GM18498 (cell line): ENCODE data around the gene ZNF189.

Experiments used
- ATAC-seq: cut with Tn5 transposase; IDR thresholded peaks from one replicate; pipeline ENCODE4 v1.9.1; 2021; ENCODE audit warnings: mild to moderate bottlenecking, moderate library complexity; ENCODE audit not compliant: unreplicated experiment

ZNF189 gene

DNA sequence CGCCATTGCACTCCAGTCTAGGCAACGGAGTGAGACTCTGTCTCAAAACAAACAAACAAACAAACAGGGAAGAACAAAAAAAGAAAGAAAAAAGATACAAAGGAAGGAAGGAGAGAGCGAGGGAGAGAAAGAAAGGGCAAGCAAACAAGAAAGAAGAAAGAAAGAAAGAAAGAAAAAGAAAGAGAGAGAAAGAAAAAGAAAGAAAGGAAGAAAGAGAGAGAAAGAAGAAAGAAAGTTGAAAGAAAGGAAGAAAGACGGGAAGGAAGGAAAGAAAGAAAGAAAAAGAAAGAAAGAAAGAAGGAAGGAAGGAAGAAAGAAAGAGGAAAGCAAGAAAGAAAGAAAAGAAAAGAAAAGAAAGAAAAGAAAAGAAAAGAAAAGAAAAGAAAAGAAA, 50.0 kb downstream of the ZNF189 start:
- no peak for ATAC-seq

DNA sequence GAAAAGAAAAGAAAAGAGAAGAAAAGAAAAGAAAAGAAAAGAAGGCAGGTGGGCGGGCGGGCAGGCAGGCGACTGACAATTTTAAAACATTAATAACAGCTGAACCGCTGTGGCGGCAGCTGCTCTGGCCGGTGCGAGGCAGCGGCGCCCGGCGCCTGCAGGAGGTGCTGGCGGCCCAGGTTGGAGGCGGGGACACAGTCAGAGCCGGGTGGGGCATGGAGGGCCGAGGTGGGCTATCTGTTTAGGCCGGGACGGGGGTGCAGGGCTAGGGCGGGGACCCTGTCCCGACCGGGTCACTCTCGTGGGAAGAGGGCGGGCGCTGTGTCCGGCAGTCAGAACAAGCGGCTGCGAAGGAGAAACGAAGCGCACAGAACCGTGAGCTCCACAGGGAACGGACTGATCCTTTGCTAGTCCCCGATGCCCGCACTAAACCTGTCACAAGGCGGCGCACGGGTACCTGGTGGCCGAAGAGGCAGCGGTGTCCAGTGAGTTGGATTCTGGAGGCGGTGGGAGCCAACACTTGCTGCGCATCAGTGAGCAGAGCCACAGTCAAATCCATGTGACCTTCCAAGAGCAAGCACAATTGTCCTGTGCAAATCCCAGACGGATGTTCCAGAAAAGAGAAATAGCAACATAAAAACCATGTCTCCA, 50.5 kb downstream of the ZNF189 start:
- ATAC-seq, result peak; percentile 97

DNA sequence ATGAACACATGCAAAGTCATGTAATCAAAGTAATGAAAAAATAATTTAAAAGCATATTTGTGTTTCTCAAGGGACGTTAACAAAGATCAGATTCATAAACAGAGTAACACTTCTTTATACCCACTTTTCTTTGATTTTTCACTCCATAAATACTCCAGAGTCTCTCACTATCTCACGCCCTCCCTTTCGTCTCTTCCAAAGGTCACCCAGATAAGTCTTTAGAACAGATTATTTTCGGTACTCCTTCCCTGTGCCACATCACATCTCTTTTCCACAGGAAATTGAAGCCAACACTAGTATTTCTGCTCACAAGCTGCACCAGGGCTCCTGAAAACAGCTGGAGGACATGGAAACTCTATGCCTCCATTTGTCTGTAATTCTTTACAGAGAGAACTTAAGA, 52.3 kb downstream of the ZNF189 start:
- ATAC-seq, result no peak

DNA sequence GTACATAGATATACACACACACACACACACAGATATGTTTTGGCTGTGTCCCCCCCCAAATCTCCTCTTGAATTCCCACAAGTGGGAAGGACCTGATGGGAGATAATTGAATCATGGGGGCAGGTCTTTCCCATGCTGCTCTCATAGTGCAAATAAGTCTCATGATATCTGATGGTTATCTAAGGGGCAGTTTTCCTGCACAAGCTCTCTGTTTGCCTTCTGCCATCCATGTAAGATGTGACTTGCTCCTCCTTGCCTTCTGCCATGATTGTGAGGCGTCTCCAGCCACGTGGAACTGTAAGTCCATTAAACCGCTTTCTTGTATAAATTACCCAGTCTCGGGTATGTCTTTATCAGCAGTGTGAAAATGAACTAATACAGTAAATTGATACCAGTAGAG, 52.8 kb downstream of the ZNF189 start:
- no peak for ATAC-seq

DNA sequence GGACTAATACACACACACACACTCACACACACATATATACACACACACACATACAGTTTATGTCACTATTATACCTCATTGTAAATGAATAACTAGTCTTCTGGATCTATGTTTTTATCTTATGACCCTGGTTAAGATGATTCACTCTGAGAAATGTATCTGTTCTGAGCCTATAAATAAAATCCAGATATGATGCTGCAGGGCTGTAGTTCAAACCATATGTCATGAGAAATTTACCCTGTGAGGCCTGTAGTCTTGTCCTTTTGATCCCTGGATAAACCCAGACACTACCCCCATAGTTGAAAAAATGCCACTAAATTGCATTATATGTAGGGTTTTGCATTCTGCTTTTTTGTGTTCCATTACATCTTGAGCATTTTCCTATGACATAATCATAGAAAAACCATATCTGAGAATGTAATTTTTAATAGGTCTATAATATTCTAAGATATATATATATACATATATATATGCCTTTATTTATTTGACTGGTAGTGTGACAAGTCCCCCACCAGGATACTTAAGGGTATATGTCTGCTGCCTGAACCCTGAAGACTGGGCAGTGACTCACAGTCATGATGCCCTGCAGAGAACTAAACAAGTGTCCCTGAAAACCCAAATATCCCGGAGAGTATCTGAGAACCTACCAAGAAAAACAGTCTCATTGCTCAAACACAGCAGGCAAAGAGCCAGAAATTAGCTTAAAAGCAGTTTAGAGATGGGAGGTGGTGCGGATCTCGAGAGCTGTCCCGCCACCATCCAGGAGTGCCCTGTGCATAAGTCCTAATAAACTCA, 55.3 kb downstream of the ZNF189 start:
- ATAC-seq, result no peak

DNA sequence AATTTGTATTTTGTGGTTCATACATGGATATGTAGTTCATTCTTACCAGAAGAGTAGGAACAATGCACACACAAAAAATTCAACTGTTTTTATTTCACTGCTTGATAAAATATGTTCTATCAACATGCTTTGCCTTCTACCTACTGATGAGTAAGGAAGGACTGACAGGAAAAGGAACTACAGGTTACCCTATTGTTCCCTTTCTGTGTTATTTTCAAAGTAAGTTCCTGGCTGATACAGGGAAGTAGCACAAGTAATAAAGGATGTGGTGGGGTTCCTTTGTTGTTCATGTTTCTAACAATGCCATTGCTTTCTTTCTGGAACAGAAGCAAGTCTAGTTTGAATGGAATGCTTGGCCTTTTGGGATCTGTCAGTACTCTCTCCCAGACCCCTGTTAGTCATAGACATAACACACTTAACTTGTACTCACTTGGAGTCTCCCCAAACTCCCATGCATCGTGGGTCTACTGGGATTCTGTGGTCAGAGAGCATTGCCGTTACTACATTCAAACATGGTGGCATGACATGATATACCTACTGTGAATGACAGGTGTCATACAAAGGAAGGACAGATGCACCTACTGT, 57.1 kb downstream of the ZNF189 start:
- ATAC-seq, result no peak

DNA sequence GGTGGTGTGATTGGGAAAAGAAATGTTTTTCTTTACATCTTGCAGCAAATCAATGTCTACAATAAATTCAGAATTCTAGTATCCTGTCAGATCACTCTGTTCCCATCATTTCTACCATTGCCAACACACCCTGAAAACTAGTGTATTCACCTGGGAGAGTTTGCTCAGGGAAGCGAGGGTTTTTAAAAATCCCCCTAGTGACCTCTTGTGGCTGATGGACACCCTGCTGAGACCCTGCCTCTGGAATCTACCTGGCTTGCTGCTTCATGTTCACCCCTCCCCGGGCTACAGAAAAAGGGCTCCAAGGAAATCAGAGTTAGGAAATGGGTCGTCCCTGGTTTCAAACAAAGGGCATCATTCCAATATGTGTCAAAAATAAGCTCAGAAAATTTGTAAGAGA, 58.4 kb downstream of the ZNF189 start:
- ATAC-seq, result no peak

DNA sequence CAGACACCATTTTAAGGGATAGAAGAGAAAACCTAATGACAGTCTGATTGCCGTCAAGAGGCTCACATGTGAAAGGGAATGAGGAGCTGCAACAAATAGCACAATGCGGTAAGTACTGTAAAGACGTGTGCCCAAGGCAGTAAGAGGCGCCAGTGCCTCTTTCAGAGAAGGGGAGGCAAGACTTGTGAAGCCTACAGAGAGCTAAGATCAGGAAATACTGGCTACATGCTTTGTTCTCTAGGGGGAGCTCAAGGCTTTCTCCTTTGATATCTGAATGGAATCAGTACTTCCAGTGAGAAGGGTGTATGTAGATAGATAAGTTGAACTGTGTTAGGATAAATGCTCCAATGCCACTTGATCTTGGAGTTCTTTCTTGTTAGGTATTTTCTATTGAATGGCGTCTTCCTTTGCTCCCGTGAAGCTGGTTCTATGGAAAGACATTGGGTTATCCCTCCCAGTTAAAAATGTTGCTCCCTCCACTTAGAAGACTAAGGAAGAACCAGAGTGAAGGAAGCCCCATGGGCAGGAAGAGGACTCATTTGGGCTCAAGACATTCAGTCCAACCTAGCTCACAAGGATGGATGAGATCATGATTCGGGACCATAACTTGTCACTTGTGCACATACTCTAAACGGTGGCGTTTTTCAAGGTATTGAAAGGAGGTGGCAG, 60.4 kb downstream of the ZNF189 start:
- peak; percentile 86 for ATAC-seq
